GM12878 (cell line): Measurements from ENCODE around the gene CLIC6. TPM values are rescaled to one million over a fixed set of nuclear protein-coding genes. Genes with fewer than 3 reads are reported as not detected.

Experiments used
- ATF7 ChIP-seq: fragments of 450-650 bp; IDR thresholded peaks from 2 replicates; pipeline ENCODE4 v1.6.1; 2016; ENCODE audit warnings: low read depth, mild to moderate bottlenecking
- BACH1 ChIP-seq: fragments of 450-650 bp; IDR thresholded peaks from 2 replicates; pipeline ENCODE4 v1.6.1; 2017; ENCODE audit warnings: mild to moderate bottlenecking, borderline replicate concordance
- EED ChIP-seq: sonication (generic); IDR thresholded peaks from 2 replicates; pipeline ENCODE4 v1.6.1; 2016; ENCODE audit warnings: antibody characterized with exemption, low read depth
- ESRRA ChIP-seq: IDR thresholded peaks from 2 replicates; pipeline ENCODE4 v1.6.1; 2012; ENCODE audit warnings: mild to moderate bottlenecking, low read length, improper control_type of control experiment
- ETV6 ChIP-seq, 2 experiments: fragments of 450-650 bp in 1 of 2; IDR thresholded peaks in 1 of 2; conservative IDR thresholded peaks in 1 of 2; 2 replicates each; pipeline ENCODE4 v1.6.1; 2014; ENCODE audit warnings: antibody characterized with exemption in 1 of 2, borderline replicate concordance in 1 of 2, low read depth in 1 of 2, mild to moderate bottlenecking in 1 of 2, moderate library complexity in 1 of 2
- HDAC2 ChIP-seq: fragments of 200-600 bp; sonication (generic); IDR thresholded peaks from 2 replicates; pipeline ENCODE4 v1.6.1; 2017
- IKZF1 ChIP-seq: fragments of 450-650 bp; conservative IDR thresholded peaks from 2 replicates; pipeline ENCODE4 v1.6.1; 2017; ENCODE audit warnings: antibody characterized with exemption, mild to moderate bottlenecking
- IKZF2 ChIP-seq, 2 experiments: fragments of 450-650 bp; IDR thresholded peaks; 2 replicates each; pipeline ENCODE4 v1.6.1; 2017; ENCODE audit warnings: mild to moderate bottlenecking in 2 of 2, moderate library complexity in 2 of 2
- IRF4 ChIP-seq: IDR thresholded peaks from 2 replicates; pipeline ENCODE4 v1.6.1; 2011; ENCODE audit warnings: low read depth, low read length
- MTA3 ChIP-seq: IDR thresholded peaks from 2 replicates; pipeline ENCODE4 v1.6.1; 2012; ENCODE audit warnings: low read length, inconsistent platforms, borderline replicate concordance
- POU2F2 ChIP-seq: IDR thresholded peaks from 3 replicates; pipeline ENCODE4 v1.6.1; 2011; ENCODE audit warnings: low read depth, mild to moderate bottlenecking, low read length, borderline replicate concordance
- RUNX3 ChIP-seq: IDR thresholded peaks from 2 replicates; pipeline ENCODE4 v1.6.1; 2012; ENCODE audit warnings: low read length, inconsistent platforms
- SMAD1 ChIP-seq: fragments of 450-650 bp; IDR thresholded peaks from 2 replicates; pipeline ENCODE4 v1.6.1; 2018; ENCODE audit warnings: mild to moderate bottlenecking, low read depth; ENCODE audit not compliant: partially characterized antibody
- SMARCA5 ChIP-seq: fragments of 450-650 bp; IDR thresholded peaks from 2 replicates; pipeline ENCODE4 v1.6.1; 2017; ENCODE audit warnings: mild to moderate bottlenecking
- SPI1 ChIP-seq: IDR thresholded peaks from 2 replicates; pipeline ENCODE4 v1.6.1; 2011; ENCODE audit warnings: low read depth, mild to moderate bottlenecking, low read length, moderate library complexity, borderline replicate concordance; ENCODE audit not compliant: insufficient read depth
- STAT1 ChIP-seq: fragments of 450-650 bp; conservative IDR thresholded peaks from 2 replicates; pipeline ENCODE4 v1.6.1; 2014; ENCODE audit warnings: antibody characterized with exemption, mild to moderate bottlenecking
- TAF1 ChIP-seq: IDR thresholded peaks from 2 replicates; pipeline ENCODE4 v1.6.1; 2011; ENCODE audit warnings: mild to moderate bottlenecking, low read depth, low read length, borderline replicate concordance
- TARDBP ChIP-seq: IDR thresholded peaks from 2 replicates; pipeline ENCODE4 v1.6.1; 2016; ENCODE audit warnings: borderline replicate concordance
- TCF3 ChIP-seq: IDR thresholded peaks from 2 replicates; pipeline ENCODE4 v1.6.1; 2012; ENCODE audit warnings: low read depth, mild to moderate bottlenecking, low read length, borderline replicate concordance; ENCODE audit not compliant: insufficient read depth
- ZBED1 ChIP-seq: IDR thresholded peaks from 2 replicates; pipeline ENCODE4 v1.6.1; 2016; ENCODE audit warnings: borderline replicate concordance
- ZNF622 ChIP-seq: fragments of 450-650 bp; IDR thresholded peaks from 2 replicates; pipeline ENCODE4 v1.6.1; 2017; ENCODE audit warnings: mild to moderate bottlenecking, inconsistent platforms
- polyA plus RNA-seq, 11 experiments: library from polyadenylated mRNA; depleted of rRNA in 4 of 11; unstranded in 6 of 11; stranded (reverse) in 5 of 11; fragments of >200 nt; fragmentation: Nextera tagmentation in 4 of 11; fragmentation: Illumina TruSeq in 1 of 11; extraction: Ambion mirVana in 4 of 11; extraction: Trizol in 1 of 11; gene quantifications; 1 replicate in 1 of 11; 2 replicates in 10 of 11; pipeline versions ENCODE4 v1.2.1 to v1.2.3, GENCODE V29; 2011 to 2016; ENCODE audit warnings: inconsistent platforms in 2 of 11, missing spikeins in 2 of 11, low read depth in 1 of 11
- total RNA-seq, 4 experiments: library from RNA; depleted of rRNA in 3 of 4; stranded (reverse); fragments of >200 nt in 3 of 4; fragmentation: Illumina TruSeq in 1 of 4; extraction: Trizol in 1 of 4; gene quantifications; 2 replicates each; pipeline versions ENCODE4 v1.2.1 to v1.2.3, GENCODE V29; 2013 to 2021
- TF ChIP-seq, protein P1 (sequence below): IDR thresholded peaks from 2 replicates; pipeline ENCODE4 v1.6.1; 2012; ENCODE audit warnings: low read depth, low read length, improper control_type of control experiment
- TF ChIP-seq, protein P2 (sequence below): fragments of 150-350 bp; IDR thresholded peaks from 2 replicates; pipeline ENCODE4 v1.6.1; 2014; ENCODE audit warnings: mild to moderate bottlenecking, low read depth, low read length
- TF ChIP-seq, protein P3 (sequence below): fragments of 450-650 bp; IDR thresholded peaks from 2 replicates; pipeline ENCODE4 v1.6.1; 2017; ENCODE audit warnings: borderline replicate concordance
- TF ChIP-seq, protein P4 (sequence below): fragments of 150-350 bp; IDR thresholded peaks from 2 replicates; pipeline ENCODE4 v1.6.1; 2016; ENCODE audit warnings: low read depth, low read length

CLIC6 gene
- total and polyA plus RNA-seq, 10 of the 15 experiments (the other 5 are each of a cell fraction or from before 2014, with no cell fraction given), result 5.7 to 34.1 (median 11.2) TPM

DNA sequence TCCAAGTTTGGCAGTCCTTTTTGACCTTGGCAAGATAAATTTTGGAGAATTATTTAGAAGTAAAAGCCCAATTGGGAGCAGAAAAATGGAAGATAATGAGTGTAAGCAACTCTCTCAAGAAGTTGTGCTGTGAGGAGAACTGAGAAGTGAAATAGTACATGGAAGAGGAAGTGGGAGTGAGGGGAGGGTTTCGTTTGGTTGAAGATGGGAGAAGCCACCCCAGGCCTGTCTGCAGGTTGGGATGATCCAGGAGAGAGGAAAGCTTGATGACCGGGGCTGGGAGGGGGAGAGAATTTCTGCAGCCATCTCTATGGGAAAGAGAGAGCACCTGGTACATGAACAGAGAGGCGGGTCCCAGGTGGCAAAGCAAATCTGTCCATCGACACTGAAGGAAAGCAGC, 45.3 kb upstream of the CLIC6 start (continued):
- TF ChIP-seq, protein P1, sequence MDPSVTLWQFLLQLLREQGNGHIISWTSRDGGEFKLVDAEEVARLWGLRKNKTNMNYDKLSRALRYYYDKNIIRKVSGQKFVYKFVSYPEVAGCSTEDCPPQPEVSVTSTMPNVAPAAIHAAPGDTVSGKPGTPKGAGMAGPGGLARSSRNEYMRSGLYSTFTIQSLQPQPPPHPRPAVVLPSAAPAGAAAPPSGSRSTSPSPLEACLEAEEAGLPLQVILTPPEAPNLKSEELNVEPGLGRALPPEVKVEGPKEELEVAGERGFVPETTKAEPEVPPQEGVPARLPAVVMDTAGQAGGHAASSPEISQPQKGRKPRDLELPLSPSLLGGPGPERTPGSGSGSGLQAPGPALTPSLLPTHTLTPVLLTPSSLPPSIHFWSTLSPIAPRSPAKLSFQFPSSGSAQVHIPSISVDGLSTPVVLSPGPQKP, result no peak
- TF ChIP-seq TCF3 (no peak), TAF1 (no peak), ZBED1 (no peak), IKZF2 (IDR thresholded peaks at IDR 0.05) (peak in 1 of 2 experiments; percentile 43; a peak in 2 of 4 replicates), IKZF1 (peak; percentile 30; the same call in 1 of the 2 replicates), EED (peak; percentile 63), HDAC2 (no peak), SPI1 (peak; percentile 92), MTA3 (no peak), TARDBP (no peak), IRF4 (peak; percentile 81; the same call in 1 of the 2 replicates), BACH1 (no peak), SMAD1 (no peak), SMARCA5 (no peak), ESRRA (no peak), POU2F2 (no peak), ZNF622 (no peak), STAT1 (no peak), ATF7 (no peak), RUNX3 (0 out of 2 replicates have a peak, but pooled peaks have one; percentile 35), ETV6 (conservative IDR thresholded peaks at IDR 0.05 in 1 of 2, IDR thresholded peaks at IDR 0.05 in 1 of 2; ENCODE audit: borderline replicate concordance in 1 of 2, low read depth in 1 of 2) (0 out of 4 replicates have a peak, but pooled peaks of 1 of the 2 experiments have one; percentile 17)
- TF ChIP-seq, protein P2, sequence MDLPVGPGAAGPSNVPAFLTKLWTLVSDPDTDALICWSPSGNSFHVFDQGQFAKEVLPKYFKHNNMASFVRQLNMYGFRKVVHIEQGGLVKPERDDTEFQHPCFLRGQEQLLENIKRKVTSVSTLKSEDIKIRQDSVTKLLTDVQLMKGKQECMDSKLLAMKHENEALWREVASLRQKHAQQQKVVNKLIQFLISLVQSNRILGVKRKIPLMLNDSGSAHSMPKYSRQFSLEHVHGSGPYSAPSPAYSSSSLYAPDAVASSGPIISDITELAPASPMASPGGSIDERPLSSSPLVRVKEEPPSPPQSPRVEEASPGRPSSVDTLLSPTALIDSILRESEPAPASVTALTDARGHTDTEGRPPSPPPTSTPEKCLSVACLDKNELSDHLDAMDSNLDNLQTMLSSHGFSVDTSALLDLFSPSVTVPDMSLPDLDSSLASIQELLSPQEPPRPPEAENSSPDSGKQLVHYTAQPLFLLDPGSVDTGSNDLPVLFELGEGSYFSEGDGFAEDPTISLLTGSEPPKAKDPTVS, result no peak
- TF ChIP-seq, protein P3, sequence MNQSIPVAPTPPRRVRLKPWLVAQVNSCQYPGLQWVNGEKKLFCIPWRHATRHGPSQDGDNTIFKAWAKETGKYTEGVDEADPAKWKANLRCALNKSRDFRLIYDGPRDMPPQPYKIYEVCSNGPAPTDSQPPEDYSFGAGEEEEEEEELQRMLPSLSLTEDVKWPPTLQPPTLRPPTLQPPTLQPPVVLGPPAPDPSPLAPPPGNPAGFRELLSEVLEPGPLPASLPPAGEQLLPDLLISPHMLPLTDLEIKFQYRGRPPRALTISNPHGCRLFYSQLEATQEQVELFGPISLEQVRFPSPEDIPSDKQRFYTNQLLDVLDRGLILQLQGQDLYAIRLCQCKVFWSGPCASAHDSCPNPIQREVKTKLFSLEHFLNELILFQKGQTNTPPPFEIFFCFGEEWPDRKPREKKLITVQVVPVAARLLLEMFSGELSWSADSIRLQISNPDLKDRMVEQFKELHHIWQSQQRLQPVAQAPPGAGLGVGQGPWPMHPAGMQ, result no peak
- TF ChIP-seq, protein P4, sequence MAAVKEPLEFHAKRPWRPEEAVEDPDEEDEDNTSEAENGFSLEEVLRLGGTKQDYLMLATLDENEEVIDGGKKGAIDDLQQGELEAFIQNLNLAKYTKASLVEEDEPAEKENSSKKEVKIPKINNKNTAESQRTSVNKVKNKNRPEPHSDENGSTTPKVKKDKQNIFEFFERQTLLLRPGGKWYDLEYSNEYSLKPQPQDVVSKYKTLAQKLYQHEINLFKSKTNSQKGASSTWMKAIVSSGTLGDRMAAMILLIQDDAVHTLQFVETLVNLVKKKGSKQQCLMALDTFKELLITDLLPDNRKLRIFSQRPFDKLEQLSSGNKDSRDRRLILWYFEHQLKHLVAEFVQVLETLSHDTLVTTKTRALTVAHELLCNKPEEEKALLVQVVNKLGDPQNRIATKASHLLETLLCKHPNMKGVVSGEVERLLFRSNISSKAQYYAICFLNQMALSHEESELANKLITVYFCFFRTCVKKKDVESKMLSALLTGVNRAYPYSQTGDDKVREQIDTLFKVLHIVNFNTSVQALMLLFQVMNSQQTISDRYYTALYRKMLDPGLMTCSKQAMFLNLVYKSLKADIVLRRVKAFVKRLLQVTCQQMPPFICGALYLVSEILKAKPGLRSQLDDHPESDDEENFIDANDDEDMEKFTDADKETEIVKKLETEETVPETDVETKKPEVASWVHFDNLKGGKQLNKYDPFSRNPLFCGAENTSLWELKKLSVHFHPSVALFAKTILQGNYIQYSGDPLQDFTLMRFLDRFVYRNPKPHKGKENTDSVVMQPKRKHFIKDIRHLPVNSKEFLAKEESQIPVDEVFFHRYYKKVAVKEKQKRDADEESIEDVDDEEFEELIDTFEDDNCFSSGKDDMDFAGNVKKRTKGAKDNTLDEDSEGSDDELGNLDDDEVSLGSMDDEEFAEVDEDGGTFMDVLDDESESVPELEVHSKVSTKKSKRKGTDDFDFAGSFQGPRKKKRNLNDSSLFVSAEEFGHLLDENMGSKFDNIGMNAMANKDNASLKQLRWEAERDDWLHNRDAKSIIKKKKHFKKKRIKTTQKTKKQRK, result no peak
